NCI-H345 (cell line): ENCODE data around the gene SLC9A3.
A peak's percentile ranks its signal among the peaks of the same experiment; 100 is the strongest.

Experiments
- DNase-seq: peaks from one replicate; lab custom pipeline; 2025; lab: John Stamatoyannopoulos, UW

Gene SLC9A3

DNA sequence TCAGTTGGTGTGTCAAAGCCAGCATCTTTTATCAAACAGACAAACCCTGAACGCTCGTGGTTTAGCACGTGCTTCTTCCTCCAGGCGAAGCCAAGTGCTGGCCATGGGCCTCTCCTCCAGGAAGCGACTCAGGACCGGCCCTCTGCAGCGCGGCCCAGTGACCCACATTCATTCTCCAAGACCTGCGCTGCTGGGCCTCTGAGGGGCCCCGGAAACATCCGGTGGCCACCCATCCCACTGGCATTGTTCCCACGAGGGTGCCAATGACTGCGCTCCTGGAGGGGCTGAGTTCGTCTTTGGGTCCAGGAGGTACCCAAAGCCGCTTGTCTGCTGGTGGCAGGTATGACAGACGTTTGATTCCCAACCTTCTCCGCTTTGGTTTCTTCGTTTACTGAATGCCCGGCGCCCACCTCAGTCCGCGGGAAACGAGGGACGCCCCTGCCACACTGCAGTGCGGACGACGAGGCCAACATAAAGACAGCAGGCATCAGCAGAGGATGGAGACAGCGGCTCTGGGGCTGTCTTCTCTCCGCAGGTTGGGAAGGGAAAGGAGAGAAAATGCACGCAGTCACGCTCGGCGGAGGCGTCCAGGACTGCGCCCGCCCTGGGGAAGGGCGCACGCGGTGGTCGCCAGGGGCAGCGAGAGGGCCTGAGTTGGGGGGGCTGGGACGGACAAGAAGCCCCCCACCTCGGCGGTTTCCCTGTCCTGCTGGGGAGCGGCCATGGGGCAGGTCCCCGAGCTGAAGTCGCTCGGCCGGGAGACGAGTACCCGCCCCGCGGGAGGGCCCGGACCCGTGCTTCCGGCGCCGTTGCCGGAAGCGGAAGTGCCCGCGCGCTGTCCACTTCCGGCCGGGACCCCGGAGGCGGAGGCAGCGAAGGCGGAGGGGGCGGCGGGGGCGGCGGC lies 81.7 kb downstream of the SLC9A3 start, which contains the start of gene EXOC3:
EXOC3 (plus strand) TSS at position 842 of the 904 bp plus-strand sequence. CDS start 3,030 bp downstream, outside the sequence.
- DNase-seq: peak; percentile 84

DNA sequence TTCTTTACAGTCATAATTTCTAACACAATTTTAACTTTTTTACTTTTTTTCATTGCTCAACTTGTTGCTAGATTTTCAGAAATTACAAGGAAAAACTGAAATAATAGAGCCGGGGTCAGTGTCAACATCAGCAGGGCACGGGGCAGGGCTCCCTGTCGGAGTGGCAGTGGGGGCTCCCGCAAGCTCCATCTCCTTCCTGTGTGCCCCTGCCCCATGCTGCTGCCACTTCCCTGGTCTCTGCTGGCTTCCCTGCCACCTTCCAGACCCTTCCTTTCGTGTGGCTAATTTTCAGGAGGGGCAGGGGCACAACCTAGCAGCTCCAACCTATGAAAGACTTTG lies 82.3 kb downstream of the SLC9A3 start:
- no peak for DNase-seq

DNA sequence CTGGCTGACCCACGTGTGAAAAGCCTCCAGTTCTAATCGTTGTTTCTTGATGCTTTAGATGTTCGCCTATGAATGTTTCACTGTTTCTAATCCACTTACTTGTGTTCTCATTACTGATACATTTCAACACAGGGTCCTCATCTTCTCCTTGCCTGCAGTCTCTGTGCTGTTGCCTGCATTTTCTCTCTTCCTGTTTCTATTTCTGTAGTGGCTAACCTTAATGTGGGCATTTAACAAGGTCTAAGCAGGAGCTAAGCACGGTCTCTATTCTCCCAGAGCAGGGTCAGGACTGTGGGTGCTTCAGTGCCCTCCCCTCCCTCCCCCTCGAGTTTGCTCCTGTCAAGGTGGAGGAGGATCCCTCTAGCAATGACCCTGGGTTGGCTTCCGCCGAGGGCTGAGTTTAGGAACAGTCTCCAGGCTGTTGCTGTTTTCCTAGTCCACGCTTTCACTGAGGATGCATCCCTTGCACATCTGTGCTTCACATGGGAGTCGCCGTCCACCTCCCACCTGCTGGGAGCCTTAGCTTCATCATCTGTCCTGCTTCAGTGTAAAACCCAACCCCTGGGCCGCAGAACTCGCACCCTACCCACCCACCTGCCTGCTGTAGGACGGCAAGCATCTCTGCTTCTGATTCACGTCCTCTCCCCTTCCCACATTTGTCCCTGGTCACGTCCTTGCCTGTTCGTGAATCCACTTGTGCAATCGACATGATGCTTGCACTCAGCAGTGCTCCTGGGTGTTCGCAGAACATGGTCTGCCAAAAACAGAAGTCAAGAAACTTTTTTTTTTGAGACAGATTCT lies 83.6 kb downstream of the SLC9A3 start:
- no peak for DNase-seq

DNA sequence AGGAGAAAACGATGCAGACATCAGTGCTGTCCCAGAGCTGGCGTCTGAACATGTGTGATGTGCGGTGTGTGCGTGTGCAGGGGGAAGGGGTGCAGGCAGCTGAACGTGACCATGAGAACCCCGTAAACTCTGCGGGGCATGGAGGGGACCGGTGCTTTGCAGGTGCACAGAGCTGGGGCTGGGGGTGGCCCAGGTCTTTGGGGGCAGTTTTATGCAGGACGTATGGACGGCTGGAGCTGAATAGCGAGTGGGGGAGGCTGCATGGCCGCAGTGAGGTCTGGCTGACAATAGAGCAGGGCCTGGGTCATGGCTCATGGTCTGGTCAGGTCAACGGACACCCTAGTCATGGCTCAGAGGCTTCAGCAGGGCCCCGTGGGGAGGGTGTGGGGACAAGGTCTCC lies 84.6 kb downstream of the SLC9A3 start:
- DNase-seq: no peak

DNA sequence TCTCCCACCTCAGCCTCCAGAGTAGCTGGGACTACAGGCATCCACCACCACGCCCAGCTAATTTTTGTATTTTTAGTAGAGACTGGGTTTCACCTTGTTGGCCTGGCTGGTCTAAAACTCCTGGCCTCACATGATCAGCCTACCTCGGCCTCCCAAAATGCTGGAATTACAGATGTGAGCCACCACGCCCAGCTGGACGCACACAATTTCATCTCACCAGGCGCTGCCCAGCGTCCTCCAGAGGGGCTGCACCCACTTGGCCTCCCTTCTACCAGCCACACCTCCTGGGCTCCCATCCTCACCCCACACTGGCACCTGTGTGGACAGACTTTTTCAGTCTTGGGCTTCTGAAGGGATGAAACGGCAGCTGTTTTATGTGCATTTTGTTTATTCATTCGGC lies 85.1 kb downstream of the SLC9A3 start:
- DNase-seq: no peak

DNA sequence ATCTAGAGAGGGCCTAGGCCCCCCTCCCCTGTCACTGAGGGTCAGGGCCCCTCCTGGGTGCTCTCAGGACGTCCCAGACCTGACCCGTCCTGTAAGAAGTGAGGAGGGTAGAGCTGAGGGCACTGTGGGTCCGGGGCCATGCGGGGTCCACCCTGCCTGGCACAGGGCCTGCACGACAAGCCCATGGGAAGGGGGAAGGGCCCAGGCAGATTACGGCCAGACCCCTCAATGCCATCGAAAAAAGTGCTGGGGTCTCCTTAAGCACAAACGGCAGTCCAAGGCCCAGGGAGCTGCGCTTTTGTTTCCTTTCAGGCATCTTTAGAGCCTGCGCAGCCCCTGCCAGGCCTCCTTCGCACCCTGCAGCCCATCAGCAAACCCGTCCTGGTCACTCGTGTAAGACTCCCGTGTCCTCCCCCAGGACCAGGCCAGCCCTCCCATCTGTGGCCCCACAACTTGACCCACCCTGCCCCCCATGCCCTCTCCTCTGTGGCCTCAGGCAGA lies 85.7 kb downstream of the SLC9A3 start:
- DNase-seq: no peak

DNA sequence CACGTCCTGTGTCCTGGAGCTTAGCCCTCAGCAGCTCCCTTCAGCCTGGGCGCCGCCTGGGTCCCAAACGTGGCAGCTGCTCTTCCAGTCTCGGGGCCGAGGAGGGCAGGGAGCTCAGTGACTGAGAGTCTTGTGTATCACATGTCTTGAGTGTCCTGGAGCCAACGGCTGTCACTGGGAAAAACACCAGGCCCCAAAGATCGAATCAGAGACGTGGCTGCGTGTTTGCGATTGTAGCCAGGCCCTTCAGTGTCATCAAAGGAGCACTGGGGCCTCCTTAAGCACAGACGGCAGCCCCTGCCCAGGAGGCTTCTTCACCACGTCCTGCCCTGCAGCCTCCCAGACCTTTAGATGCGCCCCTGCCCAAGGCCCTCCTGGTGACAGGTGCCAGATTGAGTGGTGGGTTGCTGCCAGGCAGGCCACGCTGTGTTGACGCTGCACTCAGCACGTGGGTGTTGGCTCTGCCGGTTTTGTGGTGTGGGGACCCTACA lies 86.9 kb downstream of the SLC9A3 start:
- no peak for DNase-seq

DNA sequence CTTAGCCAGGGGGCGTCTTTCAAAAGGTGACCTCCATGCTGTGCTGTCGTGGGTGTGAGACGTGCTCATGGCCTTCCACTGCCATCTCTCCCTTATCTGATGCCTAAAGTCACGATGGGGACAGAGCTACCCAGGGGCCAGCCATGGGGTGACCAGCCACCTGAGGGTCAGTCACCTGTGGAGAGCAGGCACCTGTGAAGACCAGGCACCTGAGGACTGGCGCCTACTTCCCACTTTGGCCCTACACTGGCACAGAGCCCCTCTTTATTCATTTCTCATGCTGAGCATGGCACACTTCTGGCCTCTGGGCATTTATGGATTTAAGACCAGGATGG lies 87.6 kb downstream of the SLC9A3 start:
- no peak for DNase-seq

DNA sequence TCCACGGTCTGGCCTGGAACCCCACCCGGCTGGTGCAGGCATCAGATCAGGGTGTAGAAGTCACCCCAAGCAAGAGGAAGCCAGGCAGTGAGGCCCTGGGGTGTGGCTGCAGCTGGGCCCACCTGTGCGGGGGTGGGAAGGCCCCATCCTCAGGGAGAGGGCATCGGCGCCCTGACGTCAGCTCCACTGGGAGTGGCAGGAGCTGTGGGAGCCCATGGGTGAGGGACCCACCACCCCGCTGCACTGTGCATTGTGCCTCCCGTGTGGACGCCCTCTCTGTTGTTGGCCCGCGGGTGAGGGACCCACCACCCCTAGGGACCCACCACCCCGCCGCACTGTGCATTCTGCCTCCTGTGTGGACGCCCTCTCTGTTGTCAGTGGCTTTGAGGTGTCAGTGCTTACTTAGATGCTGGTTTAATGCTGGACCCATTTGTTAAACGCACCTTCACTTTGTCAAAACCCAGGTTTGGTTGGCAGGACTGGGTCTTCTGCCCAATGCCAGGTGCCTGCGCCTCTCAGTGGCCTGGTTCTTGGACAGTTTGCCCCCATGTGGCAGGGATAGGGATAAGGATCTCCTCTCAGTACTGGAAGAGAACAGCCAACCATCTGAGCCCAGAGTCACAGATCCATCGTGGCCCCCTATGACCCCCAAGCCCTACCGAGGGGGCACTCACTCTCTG lies 88.1 kb downstream of the SLC9A3 start:
- DNase-seq: peak; percentile 29

DNA sequence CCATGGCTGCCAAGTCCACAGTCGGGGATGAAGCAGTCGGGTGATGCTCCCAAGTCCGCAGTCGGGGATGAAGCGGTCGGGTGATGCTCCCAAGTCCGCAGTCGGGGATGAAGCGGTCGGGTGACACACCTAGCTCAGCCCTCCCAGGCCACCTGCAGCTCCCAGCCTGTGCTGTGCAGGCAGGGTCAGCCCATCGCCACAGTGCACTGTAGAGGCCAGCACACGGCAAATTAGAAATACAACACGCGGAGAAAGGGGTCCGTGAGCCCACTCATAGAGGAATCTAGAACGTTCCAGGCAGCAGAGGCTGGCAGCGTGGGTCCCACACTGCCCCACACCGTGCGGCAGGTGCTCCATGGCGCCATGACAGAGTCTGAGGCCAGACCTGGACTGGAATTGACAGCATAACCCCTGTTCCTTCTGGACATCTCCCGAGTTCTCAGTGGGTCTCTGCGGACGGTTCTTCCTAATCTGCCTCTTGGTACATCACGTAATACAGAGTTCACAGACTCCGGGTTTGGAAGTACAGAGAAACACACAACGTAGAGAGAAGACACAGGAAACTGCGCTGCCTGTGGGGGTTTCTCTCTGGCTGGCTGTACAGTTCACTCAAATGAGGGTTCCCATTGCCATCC lies 89.0 kb downstream of the SLC9A3 start:
- no peak for DNase-seq

DNA sequence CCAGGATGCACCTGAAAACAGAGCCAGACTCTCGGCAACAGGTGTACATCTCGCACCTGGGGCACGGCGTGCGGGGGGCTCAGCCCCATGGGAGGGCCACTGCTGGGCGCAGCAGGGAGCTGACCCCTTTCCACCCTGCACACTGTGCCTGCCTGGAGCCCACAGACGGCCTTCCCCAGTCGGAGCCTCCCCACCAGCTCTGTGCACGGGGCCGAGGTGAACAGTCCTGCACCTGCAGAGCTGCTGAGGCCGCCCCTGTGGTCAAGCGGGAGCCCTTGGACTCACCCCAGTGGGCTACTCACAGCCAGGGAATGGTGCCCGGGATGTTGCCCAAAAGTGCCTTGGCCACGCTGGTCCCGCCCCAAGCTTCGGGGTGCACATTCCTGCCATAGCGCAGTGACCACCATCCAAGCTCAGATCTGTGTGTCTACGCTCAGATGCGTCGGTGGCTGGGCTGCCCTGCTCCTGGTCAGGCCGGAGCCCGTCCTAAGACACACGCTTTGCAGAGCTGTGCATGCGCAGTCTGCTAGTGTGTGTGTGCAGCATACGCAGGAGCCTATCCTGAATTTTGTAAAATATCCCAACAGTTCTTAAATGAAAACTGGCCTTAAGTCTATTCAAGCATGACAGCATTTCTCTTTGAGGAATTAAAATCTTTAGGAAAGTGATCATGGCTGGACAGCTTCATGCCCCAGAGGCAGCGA lies 89.7 kb downstream of the SLC9A3 start:
- DNase-seq: no peak

DNA sequence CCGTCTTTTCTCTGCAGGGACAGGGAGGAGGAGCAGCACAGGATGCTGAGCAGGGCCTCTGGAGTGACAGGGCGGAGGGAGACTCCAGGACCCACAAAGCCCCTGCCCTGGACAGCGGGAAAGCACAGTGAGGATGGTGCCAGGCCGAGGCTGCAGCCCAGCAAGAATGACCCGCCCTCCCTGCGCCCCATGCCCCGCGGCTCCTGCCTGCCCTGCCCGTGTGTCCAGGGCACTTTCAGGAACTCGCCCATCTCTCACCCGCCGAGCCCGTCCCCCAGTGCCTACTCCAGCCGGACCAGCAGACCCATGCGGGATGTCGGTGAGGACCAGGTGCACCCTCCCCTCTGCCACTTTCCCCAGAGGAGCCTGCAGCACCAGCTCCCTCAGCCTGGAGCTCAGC lies 90.4 kb downstream of the SLC9A3 start:
- DNase-seq: no peak

DNA sequence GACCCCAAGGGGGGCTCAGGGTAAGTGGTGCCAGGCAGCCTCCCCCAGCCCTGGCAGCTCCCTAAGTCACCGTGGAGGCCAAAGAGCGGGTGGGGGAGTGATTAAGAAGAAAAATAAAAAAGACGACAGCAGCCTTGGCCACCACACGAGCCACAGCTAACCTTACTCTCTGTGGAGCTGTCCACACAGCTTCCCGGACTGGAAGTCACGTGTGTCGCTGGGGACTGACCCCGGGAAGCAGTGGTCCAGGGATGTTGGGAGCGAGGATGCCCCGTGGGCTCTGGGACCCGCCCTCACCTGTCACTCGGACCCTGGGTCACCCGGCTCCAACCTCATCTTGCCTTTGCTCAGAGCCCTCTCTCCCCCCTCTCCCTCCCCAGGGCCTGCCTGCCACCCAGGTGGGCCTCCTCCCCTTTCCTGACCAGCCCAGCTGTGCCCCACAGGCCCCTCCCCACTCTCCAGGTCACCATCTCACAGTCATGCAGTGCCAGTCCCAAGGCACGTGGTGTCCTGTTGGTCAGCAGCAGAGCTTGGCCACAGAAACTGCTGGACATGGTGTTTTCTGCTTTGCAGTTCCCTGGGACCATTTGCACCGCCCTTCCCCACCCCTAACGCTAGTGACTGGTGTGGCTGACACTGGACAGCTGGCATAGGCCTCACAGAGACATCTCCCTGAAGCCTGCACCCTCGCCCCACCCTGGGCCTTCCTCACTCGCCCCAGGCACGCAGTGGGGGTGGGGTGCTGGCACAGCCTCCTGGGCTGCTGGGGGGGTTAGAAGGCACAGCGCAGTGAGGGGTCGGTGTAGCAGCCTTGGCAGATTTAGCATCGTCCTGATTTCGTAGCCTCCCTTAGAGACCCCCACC lies 91.1 kb downstream of the SLC9A3 start:
- DNase-seq: no peak

DNA sequence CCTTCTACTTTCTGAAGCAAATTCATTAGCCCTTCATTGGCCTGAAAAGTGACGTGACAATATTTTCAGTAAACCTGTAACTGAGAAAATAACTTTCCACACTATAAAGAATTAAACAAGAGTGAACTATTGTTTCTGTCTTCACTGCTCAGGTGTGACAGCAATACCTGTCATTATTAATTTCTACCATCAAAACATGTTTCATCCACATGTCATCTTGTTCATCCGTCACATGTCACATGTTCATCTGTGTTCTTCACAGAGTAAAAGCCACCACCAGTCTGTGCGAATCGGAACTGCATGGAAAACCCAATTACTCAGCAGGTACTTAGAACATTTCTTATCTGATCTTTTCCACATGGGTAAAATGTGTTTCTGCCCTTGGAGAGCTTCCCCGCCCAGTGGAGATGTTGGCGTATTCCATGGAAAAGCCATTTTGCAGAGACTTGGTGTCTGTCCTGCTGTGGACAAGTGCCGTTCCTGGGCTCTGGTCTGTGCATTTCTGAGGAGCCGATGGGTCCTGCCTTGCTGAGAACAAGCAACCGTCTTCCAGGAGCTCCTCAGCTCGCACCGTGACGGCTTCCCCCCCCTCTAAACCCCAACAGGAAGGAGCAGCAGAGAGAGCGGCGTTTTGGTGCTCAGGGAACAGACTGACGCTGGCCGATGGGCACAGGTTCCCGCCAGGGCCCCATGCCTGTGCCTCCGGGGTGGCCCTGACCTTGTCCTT lies 91.9 kb downstream of the SLC9A3 start:
- DNase-seq: no peak

DNA sequence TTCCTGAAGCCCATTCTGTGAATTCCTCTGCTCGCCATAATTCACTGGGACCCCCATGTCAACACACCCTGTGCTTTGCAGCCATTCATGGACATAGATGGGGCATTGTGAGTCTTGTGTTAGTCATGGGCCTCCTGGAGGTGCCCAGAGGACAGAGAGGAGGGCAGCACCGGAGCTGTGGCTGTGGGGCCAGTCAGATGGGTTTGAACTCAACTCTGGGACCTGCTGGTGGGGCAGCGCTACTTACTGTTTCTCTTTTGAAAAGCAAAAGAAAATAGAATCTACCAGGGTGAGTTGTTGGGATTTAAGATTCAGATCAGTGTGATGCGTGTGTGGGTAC lies 92.6 kb downstream of the SLC9A3 start:
- no peak for DNase-seq

DNA sequence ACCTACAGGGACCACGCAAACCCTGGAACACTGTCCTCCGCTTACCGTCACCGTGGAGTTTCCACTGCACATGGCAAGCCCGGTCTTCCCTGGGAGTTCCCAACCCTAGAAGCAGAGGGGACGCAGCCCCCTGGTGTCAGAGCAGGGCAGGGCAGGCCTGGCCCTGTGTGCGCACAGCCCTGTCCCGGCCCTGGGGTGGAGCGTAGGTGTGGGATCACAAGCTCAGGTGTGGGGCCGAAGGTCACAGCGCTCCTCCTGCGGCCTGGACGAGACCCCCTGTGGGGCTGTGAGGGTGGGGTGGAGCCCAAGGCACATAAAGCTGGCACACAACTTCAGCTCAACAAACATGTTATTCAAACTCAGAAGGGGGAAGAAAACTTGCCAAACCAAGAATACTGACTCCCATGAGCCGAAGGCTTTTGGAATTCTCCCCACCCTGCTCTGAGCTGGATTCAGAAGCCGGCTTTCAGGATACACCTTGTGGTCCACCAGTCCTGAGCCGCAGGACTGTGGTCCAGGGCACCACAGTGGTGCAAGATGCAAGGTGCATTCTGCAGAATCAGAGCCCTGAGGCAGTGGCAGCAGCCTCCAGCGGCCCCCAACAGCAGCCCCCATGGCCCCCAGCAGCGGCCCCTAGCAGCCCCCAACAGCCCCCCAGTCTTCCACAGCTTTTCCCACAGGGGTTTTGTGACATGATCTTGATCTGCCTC lies 93.1 kb downstream of the SLC9A3 start:
- DNase-seq: peak; percentile 64

DNA sequence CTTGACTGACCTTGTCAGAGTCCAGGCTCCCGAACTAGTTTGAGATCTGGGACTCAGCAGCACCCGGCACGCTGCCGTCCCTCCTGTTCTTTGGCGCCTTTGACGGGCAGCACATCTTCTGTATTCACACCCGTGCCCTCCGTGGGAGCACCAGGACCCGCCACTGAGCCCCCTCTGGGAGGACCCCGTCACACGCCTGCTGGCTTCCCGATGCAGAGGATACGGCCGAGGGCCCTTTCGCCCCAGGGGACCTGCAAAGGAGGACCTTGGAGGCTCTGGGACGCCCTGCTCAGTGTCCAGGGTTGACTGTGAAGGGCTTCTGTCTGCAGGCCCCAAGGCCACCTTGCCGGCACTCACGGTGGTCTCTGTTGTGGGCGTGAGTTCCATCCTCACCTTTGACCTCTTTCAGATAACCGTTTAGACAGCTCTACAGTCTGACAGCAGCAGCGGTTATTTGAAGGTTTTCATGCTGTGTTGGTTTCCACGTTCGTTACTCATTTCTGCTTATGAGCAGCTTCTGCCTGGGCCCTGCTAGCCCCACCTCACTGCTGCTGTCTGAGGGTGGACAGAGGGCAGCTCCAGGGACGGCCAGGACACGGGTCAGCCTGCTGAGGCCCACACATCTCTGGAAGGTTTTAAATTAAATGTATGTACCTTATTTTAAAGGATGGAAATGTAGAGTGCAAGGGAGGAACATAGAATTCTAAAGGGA lies 93.9 kb downstream of the SLC9A3 start:
- DNase-seq: no peak

DNA sequence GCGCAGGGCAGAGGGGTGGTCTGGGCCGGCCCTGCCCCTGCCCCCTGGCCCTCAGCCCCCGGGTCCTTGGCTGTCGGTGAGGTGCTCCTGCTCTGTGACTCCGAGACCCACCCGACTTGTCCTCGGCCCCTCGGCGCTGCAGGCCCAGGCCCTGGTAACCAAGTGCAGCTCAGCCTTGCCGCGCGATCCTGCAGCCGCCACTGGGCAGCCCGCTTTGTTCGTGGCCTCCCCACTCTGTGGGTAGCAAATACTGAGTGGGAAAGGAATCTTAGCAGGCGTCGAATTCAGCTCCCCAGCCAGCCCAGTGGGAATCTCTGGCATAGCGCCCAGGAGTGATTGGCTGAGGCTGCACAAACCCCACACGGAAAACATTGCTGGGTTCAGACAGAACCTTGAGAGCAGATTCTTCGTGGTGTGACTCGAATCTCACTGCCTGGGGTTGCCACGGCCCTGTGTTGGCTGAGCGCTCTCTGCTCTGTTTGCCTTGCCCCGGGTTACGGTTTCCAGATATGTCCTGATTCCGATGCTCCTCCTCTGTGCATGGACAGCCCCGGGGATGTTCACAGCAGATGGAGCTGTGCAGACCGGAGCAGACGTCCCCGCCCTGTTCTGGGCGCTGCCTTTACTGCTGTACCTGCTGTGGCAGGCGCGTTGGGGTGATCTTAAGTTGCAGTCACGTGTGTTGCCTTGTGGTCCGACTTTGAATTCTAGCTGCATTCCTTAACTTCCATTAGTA lies 94.6 kb downstream of the SLC9A3 start:
- peak; percentile 74 for DNase-seq
